ENCODE measurements around the gene TMEM131. TPM values are rescaled to one million over a fixed set of nuclear protein-coding genes. Genes with fewer than 3 reads are reported as not detected.
"Not testable (repeated sequence)": the region's sequence is repeated elsewhere in the genome, so short reads cannot be mapped to it uniquely, and the experiment has no call there.

TMEM131 gene
- total RNA-seq, 1 donor = 30.0 TPM

DNA sequence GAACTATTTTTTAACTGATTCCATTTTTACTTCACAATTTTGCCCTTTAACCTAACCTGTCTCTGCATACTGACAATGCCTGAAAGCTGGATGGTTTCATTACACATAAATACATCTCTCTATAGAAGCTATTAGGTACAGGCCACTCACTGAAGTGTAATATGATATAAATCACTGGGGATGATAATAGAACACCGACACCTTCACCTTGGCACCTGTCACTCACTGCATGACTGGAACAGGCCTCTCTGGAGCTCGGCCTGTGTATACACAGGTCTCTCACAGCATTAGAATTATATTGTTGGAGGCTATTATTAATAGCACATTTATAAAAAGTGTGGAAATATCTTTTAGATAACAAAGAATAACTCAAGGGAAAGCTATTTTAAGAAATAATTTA is 138.2 kb downstream of the TMEM131 start:
- H3K27me3 ChIP-seq (ENCODE audit: insufficient read depth, low read length) = no peaks in the 10 kb centered on the region
- H3K79me2 ChIP-seq (ENCODE audit: insufficient read depth, low read length) = peaks cover 18% of the 10 kb centered on the region
- no peaks in the 10 kb centered on the region for H3K4me1 ChIP-seq (ENCODE audit: insufficient read depth, low read length)
- H3K9me3 ChIP-seq (ENCODE audit: low read depth, low read length) = no peaks in the 10 kb centered on the region
- H3K4me2 ChIP-seq (ENCODE audit: insufficient read depth, low read length) = no peak overlapping the region
- no peak overlapping the region for H3K27ac ChIP-seq (ENCODE audit: low read depth, low read length)
- no peak for DNase-seq (ENCODE audit: insufficient read length, low spot score, missing footprints)
- peaks cover 5% of the 10 kb centered on the region for H3K36me3 ChIP-seq (ENCODE audit: insufficient read depth, low read length)
- H4K20me1 ChIP-seq (ENCODE audit: insufficient read depth, low read length) = peaks cover 4% of the 10 kb centered on the region
- TF ChIP-seq, protein P1, sequence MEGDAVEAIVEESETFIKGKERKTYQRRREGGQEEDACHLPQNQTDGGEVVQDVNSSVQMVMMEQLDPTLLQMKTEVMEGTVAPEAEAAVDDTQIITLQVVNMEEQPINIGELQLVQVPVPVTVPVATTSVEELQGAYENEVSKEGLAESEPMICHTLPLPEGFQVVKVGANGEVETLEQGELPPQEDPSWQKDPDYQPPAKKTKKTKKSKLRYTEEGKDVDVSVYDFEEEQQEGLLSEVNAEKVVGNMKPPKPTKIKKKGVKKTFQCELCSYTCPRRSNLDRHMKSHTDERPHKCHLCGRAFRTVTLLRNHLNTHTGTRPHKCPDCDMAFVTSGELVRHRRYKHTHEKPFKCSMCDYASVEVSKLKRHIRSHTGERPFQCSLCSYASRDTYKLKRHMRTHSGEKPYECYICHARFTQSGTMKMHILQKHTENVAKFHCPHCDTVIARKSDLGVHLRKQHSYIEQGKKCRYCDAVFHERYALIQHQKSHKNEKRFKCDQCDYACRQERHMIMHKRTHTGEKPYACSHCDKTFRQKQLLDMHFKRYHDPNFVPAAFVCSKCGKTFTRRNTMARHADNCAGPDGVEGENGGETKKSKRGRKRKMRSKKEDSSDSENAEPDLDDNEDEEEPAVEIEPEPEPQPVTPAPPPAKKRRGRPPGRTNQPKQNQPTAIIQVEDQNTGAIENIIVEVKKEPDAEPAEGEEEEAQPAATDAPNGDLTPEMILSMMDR (IDR thresholded peaks at IDR 0.05; ENCODE audit: extremely low read depth, low read depth, low read length) = no peak
- H2AFZ ChIP-seq (ENCODE audit: low read length) = no peak overlapping the region
- H3K4me3 ChIP-seq (ENCODE audit: insufficient read depth, low read length) = no peak overlapping the region

DNA sequence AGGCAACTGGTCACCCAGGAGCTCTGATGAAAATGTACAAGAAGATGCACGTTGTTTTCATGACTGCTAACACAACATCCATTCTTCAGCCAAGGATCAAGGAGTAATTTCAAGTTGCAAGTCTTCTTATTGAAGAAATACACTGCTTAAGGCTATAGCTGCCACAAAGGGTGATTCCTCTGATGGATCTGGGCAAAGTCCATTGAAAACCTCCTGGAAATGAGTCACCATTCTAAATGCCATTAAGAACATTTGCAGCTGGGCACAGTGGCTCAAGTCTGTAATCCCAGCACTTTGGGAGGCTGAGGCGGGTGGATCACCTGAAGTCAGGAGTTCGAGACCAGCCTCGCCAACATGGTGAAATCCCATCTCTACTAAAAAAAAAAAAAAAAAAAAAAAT is 142.7 kb downstream of the TMEM131 start:
- H3K79me2 ChIP-seq (ENCODE audit: insufficient read depth, low read length) = peaks cover 14% of the 10 kb centered on the region
- not testable (repeated sequence) for H3K9me3 ChIP-seq (ENCODE audit: low read depth, low read length); H2AFZ ChIP-seq (ENCODE audit: low read length); H3K36me3 ChIP-seq (ENCODE audit: insufficient read depth, low read length); H3K4me3 ChIP-seq (ENCODE audit: insufficient read depth, low read length); H4K20me1 ChIP-seq (ENCODE audit: insufficient read depth, low read length); H3K27ac ChIP-seq (ENCODE audit: low read depth, low read length); H3K4me2 ChIP-seq (ENCODE audit: insufficient read depth, low read length); H3K27me3 ChIP-seq (ENCODE audit: insufficient read depth, low read length); H3K4me1 ChIP-seq (ENCODE audit: insufficient read depth, low read length)
- peak; percentile 21 for DNase-seq (ENCODE audit: insufficient read length, low spot score, missing footprints)

- Histone ChIP-seq H3K4me2 (ENCODE audit: insufficient read depth, low read length) (no peak overlapping the region), H3K27me3 (ENCODE audit: insufficient read depth, low read length) (no peaks in the 10 kb centered on the region), H3K4me3 (ENCODE audit: insufficient read depth, low read length) (no peak overlapping the region), H3K36me3 (ENCODE audit: insufficient read depth, low read length) (no peaks in the 10 kb centered on the region), H4K20me1 (ENCODE audit: insufficient read depth, low read length) (peaks cover 2% of the 10 kb centered on the region), H3K9me3 (ENCODE audit: low read depth, low read length) (no peaks in the 10 kb centered on the region), H3K4me1 (ENCODE audit: insufficient read depth, low read length) (no peaks in the 10 kb centered on the region), H3K79me2 (ENCODE audit: insufficient read depth, low read length) (peaks cover 23% of the 10 kb centered on the region), H3K27ac (ENCODE audit: low read depth, low read length) (no peak overlapping the region), H2AFZ (ENCODE audit: low read length) (no peak overlapping the region)
- TF ChIP-seq, protein P1 (IDR thresholded peaks at IDR 0.05; ENCODE audit: extremely low read depth, low read depth, low read length) = no peak
- DNase-seq (ENCODE audit: insufficient read length, low spot score, missing footprints) = no peak
Measured at GRCh38 chr2:97851172-97851571, 144.6 kb downstream of the TMEM131 start.

GRCh38 chr2:97849881-97850528 is 145.7 kb downstream of the TMEM131 start:
- TF ChIP-seq, protein P1 (IDR thresholded peaks at IDR 0.05; ENCODE audit: extremely low read depth, low read depth, low read length) = no peak
- no peak for DNase-seq (ENCODE audit: insufficient read length, low spot score, missing footprints)
- H3K4me1 ChIP-seq (ENCODE audit: insufficient read depth, low read length) = no peaks in the 10 kb centered on the region
- no peak overlapping the region for H3K27ac ChIP-seq (ENCODE audit: low read depth, low read length)
- H3K4me2 ChIP-seq (ENCODE audit: insufficient read depth, low read length) = no peak overlapping the region
- H4K20me1 ChIP-seq (ENCODE audit: insufficient read depth, low read length) = peaks cover 2% of the 10 kb centered on the region
- H3K27me3 ChIP-seq (ENCODE audit: insufficient read depth, low read length) = no peaks in the 10 kb centered on the region
- H3K36me3 ChIP-seq (ENCODE audit: insufficient read depth, low read length) = no peaks in the 10 kb centered on the region
- peaks cover 32% of the 10 kb centered on the region for H3K79me2 ChIP-seq (ENCODE audit: insufficient read depth, low read length)
- H2AFZ ChIP-seq (ENCODE audit: low read length) = no peak overlapping the region
- no peaks in the 10 kb centered on the region for H3K9me3 ChIP-seq (ENCODE audit: low read depth, low read length)
- no peak overlapping the region for H3K4me3 ChIP-seq (ENCODE audit: insufficient read depth, low read length)

Measured in osteoblast (primary cell).